RPMI8226 (cell line): ENCODE data around the gene KRTCAP3.

ENCODE experiments used
- DNase-seq: peaks from one replicate; pipeline ENCODE4 v3.0.0-alpha.2; 2015

Gene KRTCAP3

DNA sequence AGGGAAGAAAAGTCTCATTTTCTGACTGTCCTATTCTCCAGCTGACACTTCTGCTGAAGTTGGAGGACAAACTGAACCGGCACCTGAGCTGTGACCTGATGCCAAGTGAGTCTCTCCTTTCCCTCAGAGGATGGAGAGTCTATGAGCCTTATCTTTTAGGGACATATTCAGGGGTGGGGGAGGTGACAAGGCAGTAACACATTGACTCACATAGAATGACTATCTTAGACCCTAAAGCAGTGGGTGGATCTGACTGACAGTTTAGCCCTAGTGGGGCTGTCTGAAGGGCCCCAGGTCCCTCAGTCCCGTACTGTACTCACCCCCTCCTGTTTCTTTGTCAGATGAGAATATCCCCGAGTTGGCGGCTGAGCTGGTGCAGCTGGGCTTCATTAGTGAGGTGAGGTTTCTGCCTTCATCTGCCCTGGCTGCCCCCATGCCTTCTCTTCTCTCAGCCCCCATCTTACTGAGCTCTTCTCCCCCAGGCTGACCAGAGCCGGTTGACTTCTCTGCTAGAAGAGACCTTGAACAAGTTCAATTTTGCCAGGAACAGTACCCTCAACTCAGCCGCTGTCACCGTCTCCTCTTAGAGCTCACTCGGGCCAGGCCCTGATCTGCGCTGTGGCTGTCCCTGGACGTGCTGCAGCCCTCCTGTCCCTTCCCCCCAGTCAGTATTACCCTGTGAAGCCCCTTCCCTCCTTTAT lies 805 bp upstream of the KRTCAP3 start:
- DNase-seq = no peak

DNA sequence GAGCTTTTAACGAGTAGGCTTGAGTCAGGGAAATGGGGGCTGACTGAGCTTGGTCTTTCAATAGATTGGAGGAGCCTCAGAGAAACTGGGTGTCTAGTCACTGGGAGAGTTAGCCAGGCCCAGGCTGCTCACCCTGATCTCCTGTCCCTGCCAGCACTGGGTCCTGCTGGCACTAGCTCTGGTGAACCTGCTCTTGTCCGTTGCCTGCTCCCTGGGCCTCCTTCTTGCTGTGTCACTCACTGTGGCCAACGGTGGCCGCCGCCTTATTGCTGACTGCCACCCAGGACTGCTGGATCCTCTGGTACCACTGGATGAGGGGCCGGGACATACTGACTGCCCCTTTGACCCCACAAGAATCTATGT lies 720 bp downstream of the KRTCAP3 start:
- DNase-seq = no peak

DNA sequence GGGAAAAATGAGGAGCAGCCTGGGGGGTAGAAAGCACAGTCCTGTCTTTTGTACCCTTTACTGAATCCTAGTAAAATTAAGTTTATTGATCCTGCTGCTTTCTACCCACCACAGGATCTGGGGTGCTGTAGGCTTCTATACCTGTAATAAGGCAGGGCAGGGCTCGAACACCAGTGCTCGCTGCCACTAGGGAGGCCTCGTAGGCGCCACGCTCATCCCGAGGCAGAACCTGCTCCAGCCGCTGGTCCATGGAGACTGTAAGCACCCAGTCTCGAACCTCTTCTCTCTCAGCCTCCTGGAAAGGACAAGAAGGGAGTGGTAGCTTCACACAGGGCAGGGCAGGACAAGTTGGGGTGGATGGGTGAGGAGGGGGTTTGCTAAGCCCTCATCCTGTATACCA lies 3.0 kb downstream of the KRTCAP3 start:
- no peak for DNase-seq

DNA sequence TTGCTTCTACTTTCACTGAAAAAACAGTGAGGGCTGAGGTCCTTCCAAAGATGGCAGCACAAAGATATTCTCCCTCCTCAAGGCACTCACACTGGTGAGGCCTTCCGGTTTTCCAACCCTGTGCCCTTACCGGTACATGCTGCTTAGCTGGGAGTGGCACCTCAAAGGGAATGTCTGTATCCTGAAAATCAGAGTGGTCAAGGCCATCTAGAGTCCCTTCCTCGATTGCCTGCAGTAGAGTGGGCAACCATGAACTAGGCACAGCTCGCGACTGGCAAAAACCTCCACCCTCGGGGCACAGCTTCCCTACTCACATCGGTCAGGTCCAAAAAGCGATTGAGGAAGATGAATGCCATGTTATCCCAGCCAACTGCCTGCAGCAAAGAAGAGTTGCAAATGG lies 3.4 kb downstream of the KRTCAP3 start:
- DNase-seq = no peak

- no peak for DNase-seq
Observed at GRCh38 chr2:27446057-27446456, 3.9 kb downstream of the KRTCAP3 start.

DNA sequence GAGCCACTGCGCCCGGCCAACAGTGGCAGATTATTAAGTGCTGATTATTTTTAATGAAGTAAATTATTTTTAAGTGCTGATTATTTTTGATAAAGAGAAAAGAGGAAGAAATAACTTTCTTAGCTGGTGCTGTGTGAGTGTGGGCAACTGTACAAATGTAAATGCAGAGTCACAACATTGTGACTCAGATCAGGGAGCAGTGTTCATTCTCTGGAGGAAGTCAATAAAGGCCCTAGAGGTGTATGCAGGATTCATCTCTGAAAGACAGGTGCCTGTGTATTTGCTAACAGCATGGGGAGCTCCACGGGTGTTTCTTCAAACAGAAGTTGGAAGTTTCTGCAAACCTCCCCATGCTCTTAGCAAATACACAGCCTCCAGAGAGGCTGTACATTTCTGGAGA lies 6.2 kb downstream of the KRTCAP3 start:
- no peak for DNase-seq

DNA sequence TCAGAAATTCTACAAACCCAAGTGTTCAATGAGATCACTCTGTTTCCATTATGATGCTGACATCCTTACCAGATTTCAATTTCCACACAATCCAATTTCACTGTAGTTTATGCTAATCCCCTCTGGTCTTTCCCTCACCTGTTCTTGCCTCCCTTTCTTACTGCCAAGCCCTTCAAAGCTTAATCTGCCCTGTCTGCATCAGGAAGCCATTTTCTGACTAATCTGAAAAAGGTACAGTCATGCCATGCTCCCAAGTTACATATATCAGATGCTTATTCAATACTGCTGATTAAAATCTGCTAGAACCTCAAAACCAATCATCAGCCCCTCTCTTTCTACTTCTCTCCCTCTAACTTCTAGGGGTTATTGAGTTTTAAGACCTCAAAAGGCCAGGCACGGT lies 8.9 kb downstream of the KRTCAP3 start:
- DNase-seq = no peak

GRCh38 chr2:27453968-27454367 lies 11.8 kb downstream of the KRTCAP3 start:
- no peak for DNase-seq

- peak; percentile 61 for DNase-seq
Observed at GRCh38 chr2:27461118-27461517, 18.9 kb downstream of the KRTCAP3 start.

- no peak for DNase-seq
Observed at GRCh38 chr2:27464443-27464842, 22.3 kb downstream of the KRTCAP3 start.

- DNase-seq = no peak
Observed at GRCh38 chr2:27471961-27472360, 29.8 kb downstream of the KRTCAP3 start.

DNA sequence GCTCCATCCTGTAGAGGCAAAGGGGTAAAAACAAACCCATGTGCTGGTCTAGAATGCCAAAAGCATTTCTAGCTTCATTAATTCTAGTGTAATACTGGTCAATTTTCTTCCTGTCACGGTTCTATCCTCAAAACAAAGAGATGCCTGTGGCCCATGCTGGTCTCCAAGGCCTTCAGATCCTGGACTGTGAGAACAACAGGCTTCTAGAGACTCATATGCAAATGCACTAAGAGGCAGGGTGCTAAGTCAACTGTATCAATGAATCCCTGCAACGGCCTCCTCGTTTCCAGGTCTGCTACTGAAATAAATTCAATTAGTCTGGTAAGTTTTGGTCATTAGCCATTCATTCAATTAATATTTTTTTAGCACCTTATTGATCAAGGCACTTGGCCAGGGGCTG lies 43.3 kb downstream of the KRTCAP3 start:
- no peak for DNase-seq

DNA sequence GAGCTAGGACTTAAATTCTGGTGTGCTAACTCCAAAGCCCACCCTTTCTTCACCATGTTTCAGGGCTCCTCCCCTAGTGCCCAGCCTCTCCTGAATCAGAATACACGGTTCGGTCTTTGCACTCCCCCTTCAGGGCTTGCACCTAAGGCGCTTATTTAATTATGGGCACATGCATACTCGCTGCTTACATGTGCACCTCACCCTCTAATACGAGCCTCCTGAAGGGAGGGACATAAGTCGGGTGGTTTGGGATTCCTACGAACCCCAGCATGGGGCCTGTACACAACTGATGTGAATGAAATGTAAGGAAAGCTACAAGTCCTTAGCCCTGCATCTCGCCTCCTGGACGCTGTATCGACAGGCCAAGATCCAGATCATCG lies 46.9 kb downstream of the KRTCAP3 start:
- DNase-seq = peak; percentile 11

- peak; percentile 100 for DNase-seq
Observed at GRCh38 chr2:27489498-27490397, 47.6 kb downstream of the KRTCAP3 start, which contains the start of gene IFT172. IFT172 (minus strand) TSS chr2:27489743; CDS start chr2:27489653, 90 bp downstream.

- no peak for DNase-seq
Observed at GRCh38 chr2:27492557-27492956, 50.4 kb downstream of the KRTCAP3 start.

- no peak for DNase-seq
Observed at GRCh38 chr2:27493948-27494283, 51.7 kb downstream of the KRTCAP3 start.
